Measurements from ENCODE around the gene CELF1.
"Not testable (repeated sequence)": the region's sequence is repeated elsewhere in the genome, so short reads cannot be mapped to it uniquely, and the experiment has no call there.

CELF1 gene

GRCh38 chr11:47572715-47573255 lies 19.9 kb upstream of the CELF1 start:
- FAIRE-seq, result no peak

GRCh38 chr11:47571895-47572294 lies 19.0 kb upstream of the CELF1 start:
- FAIRE-seq, result no peak

- FAIRE-seq, result no peak
Measured at GRCh38 chr11:47571357-47571729, 18.4 kb upstream of the CELF1 start.

GRCh38 chr11:47570651-47571356 lies 17.9 kb upstream of the CELF1 start:
- FAIRE-seq, result no peak

GRCh38 chr11:47569646-47570045 lies 16.7 kb upstream of the CELF1 start:
- no peak for FAIRE-seq

GRCh38 chr11:47566149-47566698 lies 13.3 kb upstream of the CELF1 start:
- no peak for FAIRE-seq

- no peak for FAIRE-seq
Measured at GRCh38 chr11:47565340-47566148, 12.6 kb upstream of the CELF1 start, which contains the start of gene PTPMT1. Gene PTPMT1 (plus strand): TSS chr11:47565599. CDS start chr11:47565623, 24 bp downstream.

- FAIRE-seq, result no peak
Measured at GRCh38 chr11:47564933-47565339, 12.0 kb upstream of the CELF1 start.

GRCh38 chr11:47564366-47564765 lies 11.4 kb upstream of the CELF1 start:
- FAIRE-seq, result not testable (repeated sequence)

GRCh38 chr11:47562393-47562792 lies 9.5 kb upstream of the CELF1 start:
- FAIRE-seq, result not testable (repeated sequence)

GRCh38 chr11:47560426-47560825 lies 7.5 kb upstream of the CELF1 start:
- no peak for FAIRE-seq

- no peak for FAIRE-seq
Measured at GRCh38 chr11:47558695-47559094, 5.8 kb upstream of the CELF1 start.

GRCh38 chr11:47557004-47557403 lies 4.1 kb upstream of the CELF1 start:
- not testable (repeated sequence) for FAIRE-seq

- FAIRE-seq, result no peak
Measured at GRCh38 chr11:47553406-47553743, 443 bp upstream of the CELF1 start.

GRCh38 chr11:47552056-47552565 lies 821 bp downstream of the CELF1 start:
- no peak for FAIRE-seq

- FAIRE-seq, result no peak
Measured at GRCh38 chr11:47551086-47551485, 1.8 kb downstream of the CELF1 start.

GRCh38 chr11:47550288-47551047 lies 2.5 kb downstream of the CELF1 start:
- no peak for FAIRE-seq

GRCh38 chr11:47546274-47546673 lies 6.7 kb downstream of the CELF1 start:
- FAIRE-seq, result not testable (repeated sequence)

- no peak for FAIRE-seq
Measured at GRCh38 chr11:47545298-47545697, 7.6 kb downstream of the CELF1 start.

GRCh38 chr11:47541070-47541469 lies 11.9 kb downstream of the CELF1 start:
- FAIRE-seq, result no peak

- no peak for FAIRE-seq
Measured at GRCh38 chr11:47539681-47540039, 13.3 kb downstream of the CELF1 start.

- FAIRE-seq, result no peak
Measured at GRCh38 chr11:47538741-47539565, 14.0 kb downstream of the CELF1 start.
